ENCODE measurements around the gene GPR173.

GPR173 gene

GRCh38 chrX:53078943-53079342, 30.4 kb downstream of the GPR173 start:
- Mint-ChIP-seq H3K4me3 (no peak overlapping the region), H3K4me1 (ENCODE audit: low read depth) (peaks cover 24% of the 10 kb centered on the region), H3K36me3 (ENCODE audit: low read depth) (peaks cover 1% of the 10 kb centered on the region), H3K9me3 (no peaks in the 10 kb centered on the region), H3K27me3 (no peaks in the 10 kb centered on the region), H3K27ac (no peak overlapping the region)

GRCh38 chrX:53080628-53081580, 32.3 kb downstream of the GPR173 start:
- Mint-ChIP-seq H3K36me3 (ENCODE audit: low read depth) (peaks cover 20% of the 10 kb centered on the region), H3K4me1 (ENCODE audit: low read depth) (peaks cover 38% of the 10 kb centered on the region), H3K27ac (peak overlapping the region; percentile 89), H3K4me3 (peak overlapping the region; percentile 79), H3K27me3 (no peaks in the 10 kb centered on the region), H3K9me3 (no peaks in the 10 kb centered on the region)

GRCh38 chrX:53081925-53082772, 33.6 kb downstream of the GPR173 start, which contains the start of gene TSPYL2:
Gene TSPYL2 (plus strand): TSS chrX:53082367. CDS start chrX:53082499, 132 bp downstream.
- H3K4me3 Mint-ChIP-seq = peak within 1 kb of the TSS; percentile 91
- peaks cover 26% of the 10 kb centered on the region for H3K36me3 Mint-ChIP-seq (ENCODE audit: low read depth)
- no peaks in the 10 kb centered on the region for H3K27me3 Mint-ChIP-seq
- H3K27ac Mint-ChIP-seq = peak within 1 kb of the TSS; percentile 92
- peaks cover 50% of the 10 kb centered on the region for H3K4me1 Mint-ChIP-seq (ENCODE audit: low read depth)
- no peaks in the 10 kb centered on the region for H3K9me3 Mint-ChIP-seq

- Mint-ChIP-seq H3K27me3 (no peaks in the 10 kb centered on the region), H3K36me3 (ENCODE audit: low read depth) (peaks cover 34% of the 10 kb centered on the region)
Measured at GRCh38 chrX:53082773-53083616, 34.4 kb downstream of the GPR173 start.

GRCh38 chrX:53084043-53084570, 35.5 kb downstream of the GPR173 start:
- Mint-ChIP-seq H3K36me3 (ENCODE audit: low read depth) (peaks cover 39% of the 10 kb centered on the region), H3K27me3 (no peaks in the 10 kb centered on the region), H3K4me3 (peak overlapping the region; percentile 91), H3K27ac (peak overlapping the region; percentile 66), H3K4me1 (ENCODE audit: low read depth) (peaks cover 68% of the 10 kb centered on the region), H3K9me3 (no peaks in the 10 kb centered on the region)

More at GRCh38 chrX:53082773-53083616, 34.4 kb downstream of the GPR173 start:
- Mint-ChIP-seq H3K27ac (peak overlapping the region; percentile 89), H3K4me3 (peak overlapping the region; percentile 91), H3K4me1 (ENCODE audit: low read depth) (peaks cover 59% of the 10 kb centered on the region), H3K9me3 (no peaks in the 10 kb centered on the region)

GRCh38 chrX:53084863-53085262, 36.3 kb downstream of the GPR173 start:
- Mint-ChIP-seq H3K9me3 (no peaks in the 10 kb centered on the region), H3K4me3 (no peak overlapping the region), H3K27ac (no peak overlapping the region), H3K36me3 (ENCODE audit: low read depth) (peaks cover 39% of the 10 kb centered on the region), H3K4me1 (ENCODE audit: low read depth) (peaks cover 70% of the 10 kb centered on the region), H3K27me3 (no peaks in the 10 kb centered on the region)

- Mint-ChIP-seq H3K4me3 (peak overlapping the region; percentile 27), H3K9me3 (no peaks in the 10 kb centered on the region), H3K4me1 (ENCODE audit: low read depth) (peaks cover 65% of the 10 kb centered on the region), H3K27ac (peak overlapping the region; percentile 21), H3K27me3 (no peaks in the 10 kb centered on the region), H3K36me3 (ENCODE audit: low read depth) (peaks cover 39% of the 10 kb centered on the region)
Measured at GRCh38 chrX:53085661-53086229, 37.2 kb downstream of the GPR173 start.

- H3K4me1 Mint-ChIP-seq (ENCODE audit: low read depth) = peaks cover 62% of the 10 kb centered on the region
- no peaks in the 10 kb centered on the region for H3K9me3 Mint-ChIP-seq
- H3K27me3 Mint-ChIP-seq = no peaks in the 10 kb centered on the region
- no peak overlapping the region for H3K4me3 Mint-ChIP-seq
- peaks cover 39% of the 10 kb centered on the region for H3K36me3 Mint-ChIP-seq (ENCODE audit: low read depth)
- peak overlapping the region; percentile 61 for H3K27ac Mint-ChIP-seq
Measured at GRCh38 chrX:53086464-53086863, 37.9 kb downstream of the GPR173 start.

- no peaks in the 10 kb centered on the region for H3K27me3 Mint-ChIP-seq
- H3K4me1 Mint-ChIP-seq (ENCODE audit: low read depth) = peaks cover 62% of the 10 kb centered on the region
- peak overlapping the region; percentile 93 for H3K27ac Mint-ChIP-seq
- no peaks in the 10 kb centered on the region for H3K9me3 Mint-ChIP-seq
- H3K4me3 Mint-ChIP-seq = peak overlapping the region; percentile 23
- H3K36me3 Mint-ChIP-seq (ENCODE audit: low read depth) = peaks cover 39% of the 10 kb centered on the region
Measured at GRCh38 chrX:53087388-53087831, 38.8 kb downstream of the GPR173 start.

GRCh38 chrX:53088136-53088974, 39.8 kb downstream of the GPR173 start:
- H3K4me3 Mint-ChIP-seq = peak overlapping the region; percentile 82
- H3K4me1 Mint-ChIP-seq (ENCODE audit: low read depth) = peaks cover 60% of the 10 kb centered on the region
- H3K27ac Mint-ChIP-seq = peak overlapping the region; percentile 93
- H3K27me3 Mint-ChIP-seq = no peaks in the 10 kb centered on the region
- H3K36me3 Mint-ChIP-seq (ENCODE audit: low read depth) = peaks cover 39% of the 10 kb centered on the region
- H3K9me3 Mint-ChIP-seq = no peaks in the 10 kb centered on the region

- H3K36me3 Mint-ChIP-seq (ENCODE audit: low read depth) = peaks cover 34% of the 10 kb centered on the region
Measured at GRCh38 chrX:53089224-53089842, 40.7 kb downstream of the GPR173 start.

GRCh38 chrX:53089925-53090324, 41.3 kb downstream of the GPR173 start:
- peaks cover 50% of the 10 kb centered on the region for H3K4me1 Mint-ChIP-seq (ENCODE audit: low read depth)
- no peak overlapping the region for H3K27ac Mint-ChIP-seq
- H3K4me3 Mint-ChIP-seq = no peak overlapping the region
- no peaks in the 10 kb centered on the region for H3K27me3 Mint-ChIP-seq
- H3K36me3 Mint-ChIP-seq (ENCODE audit: low read depth) = peaks cover 28% of the 10 kb centered on the region
- H3K9me3 Mint-ChIP-seq = no peaks in the 10 kb centered on the region

More at GRCh38 chrX:53089224-53089842, 40.7 kb downstream of the GPR173 start:
- peaks cover 51% of the 10 kb centered on the region for H3K4me1 Mint-ChIP-seq (ENCODE audit: low read depth)
- no peaks in the 10 kb centered on the region for H3K9me3 Mint-ChIP-seq
- no peaks in the 10 kb centered on the region for H3K27me3 Mint-ChIP-seq
- peak overlapping the region; percentile 82 for H3K4me3 Mint-ChIP-seq
- H3K27ac Mint-ChIP-seq = peak overlapping the region; percentile 93
